Kidney (tissue), 14 donors: ENCODE results near the gene HNRNPLL. TPM values are rescaled to one million over a fixed set of nuclear protein-coding genes. Genes with fewer than 3 reads are reported as not detected.

Experiments used
- DNase-seq, 5 donors: peaks; one replicate each; pipeline ENCODE4 v3.0.0-alpha.2; 2013 to 2020
- FAIRE-seq: peaks from 2 replicates; lab custom pipeline; 2012; peaks lifted over from hg19 to GRCh38; lab: Jason Lieb, UNC
- H3K27ac ChIP-seq, 2 donors: one replicate each; pipeline ENCODE4 v1.7.0; 2013; ENCODE audit warnings: low read depth in 2 of 2, low read length in 2 of 2, inconsistent platforms in 1 of 2
- H3K27me3 ChIP-seq: one replicate; pipeline ENCODE4 v1.7.1; 2013; ENCODE audit warnings: low read length, inconsistent platforms; ENCODE audit not compliant: control insufficient read depth, insufficient read depth
- H3K36me3 ChIP-seq, 3 donors: one replicate each; pipeline versions ENCODE4 v1.7.0 to v1.7.1; 2013; ENCODE audit warnings: low read length in 3 of 3, control low read depth in 1 of 3, inconsistent platforms in 1 of 3; ENCODE audit not compliant: insufficient read depth in 3 of 3, control insufficient read depth in 2 of 3
- H3K4me1 ChIP-seq, 3 donors: one replicate each; pipeline versions ENCODE4 v1.7.0 to v1.7.1; 2013; ENCODE audit warnings: low read length in 3 of 3, inconsistent platforms in 1 of 3, low read depth in 1 of 3; ENCODE audit not compliant: control insufficient read depth in 2 of 3, insufficient read depth in 2 of 3
- H3K4me3 ChIP-seq, 3 donors: one replicate each; pipeline versions ENCODE4 v1.7.0 to v1.8.1; 2013; ENCODE audit warnings: low read length in 3 of 3, control low read depth in 1 of 3, inconsistent platforms in 1 of 3
- H3K9ac ChIP-seq, 3 donors: one replicate each; pipeline versions ENCODE4 v1.7.0 to v1.7.1; 2013; ENCODE audit warnings: low read length in 3 of 3, control low read depth in 1 of 3, inconsistent platforms in 1 of 3
- H3K9me3 ChIP-seq, 3 donors: one replicate each; pipeline versions ENCODE4 v1.7.0 to v1.7.1; 2013; ENCODE audit warnings: low read length in 3 of 3, control low read depth in 1 of 3, inconsistent platforms in 1 of 3; ENCODE audit not compliant: control insufficient read depth in 2 of 3, insufficient read depth in 1 of 3
- intact Hi-C: fragments of 100-400 bp; cut with DNase I; formaldehyde crosslinking; loops from one replicate; pipeline ENCODE4 v1.11.1; 2022
- polyA plus RNA-seq: library from polyadenylated mRNA; stranded (reverse); fragments of 350-450 nt; fragmentation: Illumina TruSeq; extraction: RNeasy Lipid Tissue Mini Kit (QIAGEN cat#74804); gene quantifications from one replicate; pipeline ENCODE4 v1.2.3, GENCODE V29; 2014; ENCODE audit warnings: low read depth, low replicate concordance; ENCODE audit not compliant: insufficient read depth
- total RNA-seq: library from RNA; stranded (reverse); fragmentation: NEBNext Ultra II Directional; extraction: Animal tissue kit (Norgen Biotek cat#: 25700); gene quantifications from one replicate; pipeline ENCODE4 v1.2.1, GENCODE V29; 2021
- TF ChIP-seq, protein P1 (sequence below): IDR thresholded peaks from 3 replicates; pipeline ENCODE4 v1.5.1; 2012; ENCODE audit warnings: mild to moderate bottlenecking, moderate library complexity, borderline replicate concordance; ENCODE audit not compliant: insufficient read depth; ENCODE audit errors: extremely low read depth
- donor health status: control.
- donor health status: control.
- donor health status: control.
- donor health status: control.
- donor health status: control.
- donor health status: DM: yes; HTN: yes; CAD: no.
- donor health status: Normal renal cell carcinoma (clear cell type).

The HNRNPLL gene
- total and polyA plus RNA-seq, 2 donors from 2014 or later = 15.5 to 51.0 TPM

DNA sequence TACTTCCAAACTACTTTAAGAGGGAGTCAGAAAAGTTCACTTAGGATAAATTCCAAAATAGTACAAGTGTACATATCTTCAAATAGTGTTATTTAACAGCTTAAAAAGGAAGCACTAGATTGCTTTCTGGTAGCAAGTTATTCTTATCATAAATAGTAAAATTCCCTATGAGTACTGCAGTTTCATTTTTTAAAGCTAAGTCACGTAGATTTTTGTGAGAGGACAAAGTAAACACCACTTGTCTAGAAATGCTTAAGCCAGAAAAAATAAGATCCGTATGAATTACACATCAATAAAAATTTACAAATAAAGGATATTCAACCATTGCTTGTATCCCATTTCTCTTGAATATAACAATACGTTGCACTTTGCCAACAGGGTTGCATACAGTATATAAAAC, 19.2 kb downstream of the HNRNPLL start:
- Histone ChIP-seq H3K9me3 (no peaks in the 10 kb centered on the region), H3K36me3 (peaks cover 2 to 17% (median 15%) of the 10 kb centered on the region in 3 donors), H3K4me1 (no peaks in the 10 kb centered on the region), H3K27ac (no peak overlapping the region), H3K4me3 (no peak overlapping the region), H3K9ac (no peak overlapping the region), H3K27me3 (no peaks in the 10 kb centered on the region)
- intact Hi-C loops = loop anchor here (10.0 kb wide), 1 partner anchor 141 kb away; no protein-coding TSS in a partner anchor
- DNase-seq = no peak
- TF ChIP-seq, protein P1, sequence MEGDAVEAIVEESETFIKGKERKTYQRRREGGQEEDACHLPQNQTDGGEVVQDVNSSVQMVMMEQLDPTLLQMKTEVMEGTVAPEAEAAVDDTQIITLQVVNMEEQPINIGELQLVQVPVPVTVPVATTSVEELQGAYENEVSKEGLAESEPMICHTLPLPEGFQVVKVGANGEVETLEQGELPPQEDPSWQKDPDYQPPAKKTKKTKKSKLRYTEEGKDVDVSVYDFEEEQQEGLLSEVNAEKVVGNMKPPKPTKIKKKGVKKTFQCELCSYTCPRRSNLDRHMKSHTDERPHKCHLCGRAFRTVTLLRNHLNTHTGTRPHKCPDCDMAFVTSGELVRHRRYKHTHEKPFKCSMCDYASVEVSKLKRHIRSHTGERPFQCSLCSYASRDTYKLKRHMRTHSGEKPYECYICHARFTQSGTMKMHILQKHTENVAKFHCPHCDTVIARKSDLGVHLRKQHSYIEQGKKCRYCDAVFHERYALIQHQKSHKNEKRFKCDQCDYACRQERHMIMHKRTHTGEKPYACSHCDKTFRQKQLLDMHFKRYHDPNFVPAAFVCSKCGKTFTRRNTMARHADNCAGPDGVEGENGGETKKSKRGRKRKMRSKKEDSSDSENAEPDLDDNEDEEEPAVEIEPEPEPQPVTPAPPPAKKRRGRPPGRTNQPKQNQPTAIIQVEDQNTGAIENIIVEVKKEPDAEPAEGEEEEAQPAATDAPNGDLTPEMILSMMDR = no peak
- no peak for FAIRE-seq

DNA sequence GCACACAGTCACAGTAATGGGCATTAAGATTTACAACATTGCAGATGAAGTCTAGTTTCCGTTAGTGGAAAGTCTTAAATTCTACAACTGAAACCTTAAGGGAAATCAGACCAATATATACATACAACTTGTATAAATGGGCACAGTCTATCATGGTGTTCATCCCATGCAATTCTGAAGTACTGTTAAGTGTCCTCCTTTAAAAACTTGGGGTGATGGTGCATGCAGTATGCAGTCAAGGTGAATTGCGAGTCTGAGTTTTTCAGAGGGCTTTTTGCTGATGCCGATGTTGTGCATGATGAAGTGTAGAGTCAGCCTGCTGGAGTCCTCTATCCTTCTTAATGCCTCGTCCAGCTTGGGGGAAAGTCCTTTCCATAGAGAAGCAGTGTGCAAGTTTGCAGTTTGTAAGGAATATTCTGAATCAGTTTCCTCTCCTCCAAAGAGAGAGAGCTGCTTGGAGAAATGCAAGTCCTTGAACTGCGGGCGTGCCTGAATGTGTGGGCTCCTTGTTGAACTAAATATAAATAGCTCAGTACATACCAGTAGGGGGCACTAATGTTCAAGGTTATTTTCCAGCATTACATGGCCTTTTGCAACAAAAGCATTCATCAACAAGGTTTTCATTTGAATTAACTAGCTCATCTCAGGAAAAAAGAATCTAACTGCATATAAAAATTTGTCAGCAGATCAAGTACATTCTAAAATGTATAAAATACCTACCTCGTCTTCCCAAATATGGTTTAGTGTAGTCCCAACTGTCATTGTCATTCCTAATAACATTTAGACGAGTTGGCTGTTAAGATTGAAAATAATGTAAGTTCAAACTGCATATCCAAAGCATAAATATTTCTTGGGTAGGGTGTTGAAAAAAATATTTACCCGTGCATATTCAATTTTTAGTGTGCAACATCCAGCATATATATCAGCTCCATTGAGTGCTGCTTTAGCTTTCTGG, 21.3 kb downstream of the HNRNPLL start:
- peaks cover 6 to 17% (median 17%) of the 10 kb centered on the region in 3 donors for H3K36me3 ChIP-seq
- intact Hi-C loops = loop anchor here (10.0 kb wide), 1 partner anchor 143 kb away; no protein-coding TSS in a partner anchor
- H3K27ac ChIP-seq = no peak overlapping the region
- DNase-seq = peak in 3 of 5 donors; percentile 34 to 90 (median 90)
- no peak overlapping the region for H3K9ac ChIP-seq
- H3K27me3 ChIP-seq = no peaks in the 10 kb centered on the region
- peak; percentile 44 for FAIRE-seq
- H3K9me3 ChIP-seq = no peaks in the 10 kb centered on the region
- H3K4me1 ChIP-seq = no peaks in the 10 kb centered on the region
- TF ChIP-seq, protein P1 = peak; percentile 69
- H3K4me3 ChIP-seq = no peak overlapping the region

DNA sequence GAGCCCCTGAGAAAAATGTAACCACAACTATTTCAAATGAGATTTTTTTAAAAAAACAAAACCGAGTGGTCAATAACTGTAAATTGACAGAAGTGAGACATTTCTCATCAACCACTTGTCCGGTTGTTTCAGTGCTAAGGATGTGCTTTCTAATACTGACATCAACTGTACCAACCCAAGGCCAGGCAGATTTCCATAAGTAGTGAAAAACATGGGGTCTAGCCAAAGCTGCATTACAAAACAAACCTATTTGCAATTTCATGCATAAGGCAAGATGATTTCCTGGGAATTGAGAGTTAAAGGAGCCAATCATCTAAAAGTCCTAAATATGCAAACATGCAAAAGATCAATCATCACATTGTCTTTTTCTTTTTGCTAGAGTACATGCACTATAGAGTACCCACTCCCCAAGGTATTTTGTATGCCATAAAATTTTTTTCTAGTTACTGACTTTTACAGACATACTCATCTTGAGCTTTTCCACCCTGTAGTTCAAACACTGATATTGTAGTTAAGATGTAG, 22.6 kb downstream of the HNRNPLL start:
- DNase-seq = no peak
- TF ChIP-seq, protein P1 = no peak

More for the DNA sequence above, 22.6 kb downstream of the HNRNPLL start:
- Histone ChIP-seq H3K9me3 (no peaks in the 10 kb centered on the region), H3K4me3 (no peak overlapping the region), H3K27ac (no peak overlapping the region), H3K36me3 (peaks cover 5 to 19% (median 13%) of the 10 kb centered on the region in 3 donors), H3K27me3 (no peaks in the 10 kb centered on the region), H3K9ac (no peak overlapping the region), H3K4me1 (no peaks in the 10 kb centered on the region)
- intact Hi-C loops = loop anchor here (10.0 kb wide), 1 partner anchor 145 kb away; no protein-coding TSS in a partner anchor
- no peak for FAIRE-seq
